MM.1S (cell line): Measurements from ENCODE around the gene C9orf152.

Source experiments
- DNase-seq: peaks from one replicate; pipeline ENCODE4 v3.0.0-alpha.2; 2015
- H2AFZ ChIP-seq: fragments of 300-600 bp; sonication (generic); 2 replicates; pipeline ENCODE4 v1.6.0; 2016; ENCODE audit warnings: antibody characterized with exemption, low read length
- H3F3A ChIP-seq: fragments of 300-600 bp; sonication (generic); 2 replicates; pipeline ENCODE4 v1.6.1; 2016; ENCODE audit warnings: mild to moderate bottlenecking, antibody characterized with exemption, low read length, moderate library complexity, mixed read lengths; ENCODE audit not compliant: insufficient read depth
- H3K27ac ChIP-seq: fragments of 300-600 bp; sonication (generic); 2 replicates; pipeline ENCODE4 v1.5.1; 2016; ENCODE audit warnings: mild to moderate bottlenecking, low read length
- H3K27me3 ChIP-seq: fragments of 300-600 bp; sonication (generic); replicated peaks from 2 replicates; pipeline ENCODE4 v1.6.0; 2016; ENCODE audit warnings: low read length; ENCODE audit not compliant: insufficient read depth
- H3K36me3 ChIP-seq: fragments of 300-600 bp; sonication (generic); replicated peaks from 2 replicates; pipeline ENCODE4 v1.6.1; 2016; ENCODE audit warnings: mild to moderate bottlenecking, low read length, mixed read lengths; ENCODE audit not compliant: insufficient read depth
- H3K4me1 ChIP-seq: fragments of 300-600 bp; sonication (generic); 2 replicates; pipeline ENCODE4 v1.6.1; 2016; ENCODE audit warnings: low read length, mixed read lengths
- H3K4me2 ChIP-seq: fragments of 300-600 bp; sonication (generic); 2 replicates; pipeline ENCODE4 v1.6.0; 2016; ENCODE audit warnings: low read depth, low read length
- H3K4me3 ChIP-seq: fragments of 300-600 bp; sonication (generic); 2 replicates; pipeline ENCODE4 v1.5.1; 2016; ENCODE audit warnings: low read length, mixed read lengths
- H3K79me2 ChIP-seq: fragments of 300-600 bp; sonication (generic); 2 replicates; pipeline ENCODE4 v1.6.1; 2016; ENCODE audit warnings: mixed run types, low read length, mixed read lengths
- H3K9ac ChIP-seq: fragments of 300-600 bp; sonication (generic); 2 replicates; pipeline ENCODE4 v1.6.1; 2016; ENCODE audit warnings: low read length, mixed read lengths
- H3K9me2 ChIP-seq: fragments of 300-600 bp; sonication (generic); replicated peaks from 2 replicates; pipeline ENCODE4 v1.6.1; 2016; ENCODE audit warnings: mild to moderate bottlenecking, low read length, mixed read lengths; ENCODE audit not compliant: insufficient read depth
- H3K9me3 ChIP-seq: fragments of 300-600 bp; sonication (generic); replicated peaks from 2 replicates; pipeline ENCODE4 v1.6.1; 2016; ENCODE audit warnings: mild to moderate bottlenecking, low read length, mixed read lengths; ENCODE audit not compliant: insufficient read depth
- H4K20me1 ChIP-seq: fragments of 300-600 bp; sonication (generic); 2 replicates; pipeline ENCODE4 v1.6.1; 2016; ENCODE audit warnings: mild to moderate bottlenecking, low read length, moderate library complexity, mixed read lengths; ENCODE audit not compliant: insufficient read depth
- EZH2 ChIP-seq: fragments of 300-600 bp; sonication (generic); optimal IDR thresholded peaks from 2 replicates; pipeline ENCODE3; 2017; ENCODE audit warnings: low read depth, mild to moderate bottlenecking, antibody characterized with exemption, low read length, mixed read lengths
- EZH2phosphoT487 ChIP-seq: fragments of 300-600 bp; sonication (generic); IDR thresholded peaks from 2 replicates; pipeline ENCODE4 v1.6.1; 2018; ENCODE audit warnings: antibody characterized with exemption, low read length
- TF ChIP-seq, protein P1 (sequence below): fragments of 300-600 bp; sonication (generic); IDR thresholded peaks from 2 replicates; pipeline ENCODE4 v1.5.1; 2016; ENCODE audit warnings: antibody characterized with exemption, low read length, mixed read lengths

C9orf152 gene

DNA sequence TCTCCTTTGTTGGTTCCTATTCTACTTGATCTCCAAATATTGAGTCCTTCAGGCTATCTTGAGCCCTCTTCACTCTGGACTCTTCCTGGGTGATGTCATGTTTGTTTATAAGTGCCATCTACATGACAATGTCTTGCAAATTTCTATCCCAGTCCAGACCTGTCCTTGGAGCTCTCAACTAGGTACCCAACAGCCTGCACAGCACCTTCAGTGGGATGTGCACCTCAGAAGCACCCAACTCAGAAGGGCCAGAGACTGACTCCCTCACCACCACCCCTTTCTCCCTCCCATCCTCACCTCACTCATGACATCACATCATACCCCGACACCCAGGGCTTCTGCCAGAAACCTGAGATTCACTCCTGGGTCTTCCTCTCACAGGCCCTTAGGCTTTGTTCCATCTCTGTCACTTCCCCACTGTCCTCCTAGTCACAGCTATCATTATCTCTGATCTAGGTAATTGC, 33.9 kb upstream of the C9orf152 start:
- no peak overlapping the region for H3K27ac ChIP-seq
- H3K4me1 ChIP-seq = no peaks in the 10 kb centered on the region
- no peaks in the 10 kb centered on the region for H3K27me3 ChIP-seq
- peaks cover 11% of the 10 kb centered on the region; the same call in 1 of the 2 replicates for H3F3A ChIP-seq
- no peaks in the 10 kb centered on the region for H3K9me3 ChIP-seq
- no peak for DNase-seq
- TF ChIP-seq, protein P1, sequence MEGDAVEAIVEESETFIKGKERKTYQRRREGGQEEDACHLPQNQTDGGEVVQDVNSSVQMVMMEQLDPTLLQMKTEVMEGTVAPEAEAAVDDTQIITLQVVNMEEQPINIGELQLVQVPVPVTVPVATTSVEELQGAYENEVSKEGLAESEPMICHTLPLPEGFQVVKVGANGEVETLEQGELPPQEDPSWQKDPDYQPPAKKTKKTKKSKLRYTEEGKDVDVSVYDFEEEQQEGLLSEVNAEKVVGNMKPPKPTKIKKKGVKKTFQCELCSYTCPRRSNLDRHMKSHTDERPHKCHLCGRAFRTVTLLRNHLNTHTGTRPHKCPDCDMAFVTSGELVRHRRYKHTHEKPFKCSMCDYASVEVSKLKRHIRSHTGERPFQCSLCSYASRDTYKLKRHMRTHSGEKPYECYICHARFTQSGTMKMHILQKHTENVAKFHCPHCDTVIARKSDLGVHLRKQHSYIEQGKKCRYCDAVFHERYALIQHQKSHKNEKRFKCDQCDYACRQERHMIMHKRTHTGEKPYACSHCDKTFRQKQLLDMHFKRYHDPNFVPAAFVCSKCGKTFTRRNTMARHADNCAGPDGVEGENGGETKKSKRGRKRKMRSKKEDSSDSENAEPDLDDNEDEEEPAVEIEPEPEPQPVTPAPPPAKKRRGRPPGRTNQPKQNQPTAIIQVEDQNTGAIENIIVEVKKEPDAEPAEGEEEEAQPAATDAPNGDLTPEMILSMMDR = no peak
- TF ChIP-seq EZH2phosphoT487 = no peak
- H3K9ac ChIP-seq = no peak overlapping the region
- H3K9me2 ChIP-seq = no peaks in the 10 kb centered on the region
- no peaks in the 10 kb centered on the region for H4K20me1 ChIP-seq
- H3K36me3 ChIP-seq = peaks cover 18% of the 10 kb centered on the region
- H2AFZ ChIP-seq = no peak overlapping the region
- no peak overlapping the region for H3K4me2 ChIP-seq
- peaks cover 9% of the 10 kb centered on the region for H3K79me2 ChIP-seq
- no peak overlapping the region for H3K4me3 ChIP-seq

DNA sequence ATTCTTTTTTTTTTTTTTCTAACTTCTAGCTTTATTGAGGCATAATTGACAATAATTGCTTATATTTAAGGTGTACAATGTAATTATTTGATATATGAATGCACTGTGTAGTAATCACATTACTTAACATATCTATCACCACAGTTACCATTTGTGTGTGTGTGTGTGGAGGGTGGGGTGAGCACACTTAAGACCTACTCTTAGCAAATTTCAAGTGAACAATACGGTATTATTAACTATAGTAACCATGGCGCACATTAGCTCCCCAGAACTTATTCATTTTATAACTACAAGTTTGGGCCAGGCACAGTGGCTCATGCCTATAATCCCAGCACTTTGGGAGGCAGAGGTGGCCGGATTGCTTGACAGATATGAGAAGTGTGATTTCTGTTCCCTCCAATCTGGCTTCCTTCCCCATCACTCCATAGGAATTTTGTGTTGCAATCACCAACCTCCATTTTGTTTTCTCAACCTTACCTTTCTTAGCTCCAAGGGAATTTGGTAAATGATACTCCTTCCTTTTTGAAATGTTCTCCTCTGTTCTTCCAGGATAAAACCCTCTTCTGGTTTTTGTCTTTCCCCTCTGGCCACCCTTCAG, 33.4 kb upstream of the C9orf152 start:
- H3F3A ChIP-seq = peaks cover 11% of the 10 kb centered on the region; the same call in 1 of the 2 replicates
- no peaks in the 10 kb centered on the region for H3K4me1 ChIP-seq
- no peak overlapping the region for H2AFZ ChIP-seq
- H3K36me3 ChIP-seq = peaks cover 16% of the 10 kb centered on the region
- H3K27ac ChIP-seq = no peak overlapping the region
- peaks cover 3% of the 10 kb centered on the region for H3K79me2 ChIP-seq
- no peak for DNase-seq
- H3K27me3 ChIP-seq = no peaks in the 10 kb centered on the region
- no peak overlapping the region for H3K4me2 ChIP-seq
- TF ChIP-seq EZH2phosphoT487 (no peak), EZH2 (no peak)
- TF ChIP-seq, protein P1 = no peak
- H3K9me2 ChIP-seq = no peaks in the 10 kb centered on the region
- H4K20me1 ChIP-seq = no peaks in the 10 kb centered on the region
- H3K9ac ChIP-seq = no peak overlapping the region
- no peak overlapping the region for H3K4me3 ChIP-seq
- H3K9me3 ChIP-seq = no peaks in the 10 kb centered on the region

DNA sequence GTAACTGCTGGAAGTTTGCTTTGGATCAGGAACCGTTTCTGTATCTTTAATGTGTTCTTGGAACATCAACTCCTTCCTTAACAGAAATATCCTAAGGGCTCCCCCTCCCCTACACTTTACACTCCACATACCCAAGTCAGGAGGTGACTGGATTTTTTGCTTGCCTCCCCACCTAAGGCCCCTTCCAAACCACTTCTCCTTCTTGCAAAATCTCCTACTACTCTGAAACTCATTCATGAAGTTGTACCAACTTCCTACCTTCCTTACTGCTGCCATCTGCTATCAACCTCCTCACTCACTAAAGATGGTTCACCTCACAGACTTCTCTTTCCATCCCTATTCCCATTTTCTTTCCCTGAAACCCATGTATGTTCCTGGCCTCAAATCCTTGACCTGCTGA, 32.2 kb upstream of the C9orf152 start:
- Histone ChIP-seq H3K9ac (no peak overlapping the region), H3K79me2 (no peaks in the 10 kb centered on the region), H3K27me3 (no peaks in the 10 kb centered on the region), H4K20me1 (no peaks in the 10 kb centered on the region), H3K9me2 (no peaks in the 10 kb centered on the region), H3K36me3 (peaks cover 13% of the 10 kb centered on the region), H2AFZ (no peak overlapping the region), H3F3A (peaks cover 11% of the 10 kb centered on the region; the same call in 1 of the 2 replicates), H3K4me3 (no peak overlapping the region), H3K4me1 (no peaks in the 10 kb centered on the region), H3K27ac (no peak overlapping the region), H3K4me2 (no peak overlapping the region), H3K9me3 (no peaks in the 10 kb centered on the region)
- DNase-seq = no peak
- no peak for TF ChIP-seq EZH2phosphoT487
- no peak for TF ChIP-seq EZH2
- TF ChIP-seq, protein P1 = no peak
